ENCODE data around the gene USP47.

The USP47 gene

DNA sequence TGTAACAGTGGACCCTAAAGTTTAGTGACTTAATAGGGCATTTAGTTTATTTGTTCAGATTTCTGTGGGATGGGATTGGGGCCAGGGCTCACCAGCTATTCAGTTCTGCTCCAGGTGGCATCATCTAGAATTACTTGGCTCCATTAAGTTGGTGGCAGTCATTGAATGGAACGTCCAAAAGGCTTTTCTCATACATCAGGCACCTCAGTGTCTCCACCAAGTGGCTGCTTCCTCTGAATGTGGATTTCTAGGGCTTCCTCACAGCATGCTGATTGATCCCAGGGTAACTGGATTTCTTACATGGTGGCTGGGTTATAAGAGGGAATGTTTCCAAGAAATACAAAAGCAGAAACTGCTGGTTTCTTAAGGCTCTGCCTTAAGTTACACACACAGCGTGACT lies 34.7 kb downstream of the USP47 start:
- no peaks in the 10 kb centered on the region; the same call in 1 of the 2 replicates for H3K36me3 ChIP-seq
- DNase-seq = no peak
- H3K27ac ChIP-seq = no peak overlapping the region
- H3K27me3 ChIP-seq (ENCODE audit: insufficient read depth, low read depth, severe bottlenecking) = no peaks in the 10 kb centered on the region
- no peak overlapping the region for H3K4me3 ChIP-seq (ENCODE audit: low read depth, low read length)
- TF ChIP-seq, protein P1, sequence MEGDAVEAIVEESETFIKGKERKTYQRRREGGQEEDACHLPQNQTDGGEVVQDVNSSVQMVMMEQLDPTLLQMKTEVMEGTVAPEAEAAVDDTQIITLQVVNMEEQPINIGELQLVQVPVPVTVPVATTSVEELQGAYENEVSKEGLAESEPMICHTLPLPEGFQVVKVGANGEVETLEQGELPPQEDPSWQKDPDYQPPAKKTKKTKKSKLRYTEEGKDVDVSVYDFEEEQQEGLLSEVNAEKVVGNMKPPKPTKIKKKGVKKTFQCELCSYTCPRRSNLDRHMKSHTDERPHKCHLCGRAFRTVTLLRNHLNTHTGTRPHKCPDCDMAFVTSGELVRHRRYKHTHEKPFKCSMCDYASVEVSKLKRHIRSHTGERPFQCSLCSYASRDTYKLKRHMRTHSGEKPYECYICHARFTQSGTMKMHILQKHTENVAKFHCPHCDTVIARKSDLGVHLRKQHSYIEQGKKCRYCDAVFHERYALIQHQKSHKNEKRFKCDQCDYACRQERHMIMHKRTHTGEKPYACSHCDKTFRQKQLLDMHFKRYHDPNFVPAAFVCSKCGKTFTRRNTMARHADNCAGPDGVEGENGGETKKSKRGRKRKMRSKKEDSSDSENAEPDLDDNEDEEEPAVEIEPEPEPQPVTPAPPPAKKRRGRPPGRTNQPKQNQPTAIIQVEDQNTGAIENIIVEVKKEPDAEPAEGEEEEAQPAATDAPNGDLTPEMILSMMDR (IDR thresholded peaks at IDR 0.05; ENCODE audit: low read depth, low read length) = 0 out of 2 replicates have a peak, but pooled peaks have one; percentile 19
- no peaks in the 10 kb centered on the region for H3K9me3 ChIP-seq (ENCODE audit: severe bottlenecking)

DNA sequence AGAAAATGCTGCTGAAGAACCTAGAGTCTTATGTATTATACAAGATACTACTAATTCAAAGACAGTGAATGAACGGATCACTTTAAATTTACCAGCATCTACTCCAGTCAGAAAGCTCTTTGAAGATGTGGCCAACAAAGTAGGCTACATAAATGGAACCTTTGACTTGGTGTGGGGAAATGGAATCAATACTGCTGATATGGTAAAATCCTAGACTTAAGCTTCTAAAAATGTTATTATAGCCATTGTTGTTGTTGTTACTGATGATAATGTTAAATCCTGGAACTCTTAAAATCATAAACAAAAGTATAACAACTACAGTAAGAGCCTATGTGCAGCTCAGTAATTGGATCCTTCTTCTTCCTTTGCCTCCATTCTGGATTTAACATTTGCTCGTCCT lies 38.4 kb downstream of the USP47 start:
- no peaks in the 10 kb centered on the region for H3K9me3 ChIP-seq (ENCODE audit: severe bottlenecking)
- TF ChIP-seq, protein P1 (IDR thresholded peaks at IDR 0.05; ENCODE audit: low read depth, low read length) = no peak
- no peak overlapping the region for H3K27ac ChIP-seq
- H3K27me3 ChIP-seq (ENCODE audit: insufficient read depth, low read depth, severe bottlenecking) = no peaks in the 10 kb centered on the region
- H3K36me3 ChIP-seq = peaks cover 16% of the 10 kb centered on the region
- H3K4me3 ChIP-seq (ENCODE audit: low read depth, low read length) = no peak overlapping the region
- DNase-seq = no peak

DNA sequence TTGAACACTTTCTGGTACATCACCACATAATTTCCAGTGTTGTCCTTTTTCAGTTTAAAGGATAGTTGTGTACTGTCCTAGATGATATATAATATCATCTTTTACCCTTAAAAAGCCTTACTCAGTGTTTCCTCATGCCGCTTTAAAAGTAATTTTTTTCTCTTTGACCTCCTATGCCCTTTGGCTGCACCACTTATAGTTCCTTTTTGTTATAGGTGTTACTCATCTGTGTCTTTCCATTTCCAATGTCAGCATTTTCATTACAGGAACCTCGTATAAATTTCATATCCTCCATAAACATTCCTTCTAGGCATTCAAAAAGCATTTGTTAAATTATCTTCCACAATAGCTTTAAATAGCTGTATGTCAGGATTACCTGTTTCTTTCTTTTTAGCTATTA lies 40.8 kb downstream of the USP47 start:
- Histone ChIP-seq H3K9me3 (ENCODE audit: severe bottlenecking) (no peaks in the 10 kb centered on the region), H3K4me3 (ENCODE audit: low read depth, low read length) (no peak overlapping the region), H3K27me3 (ENCODE audit: insufficient read depth, low read depth, severe bottlenecking) (no peaks in the 10 kb centered on the region), H3K36me3 (peaks cover 36% of the 10 kb centered on the region), H3K27ac (no peak overlapping the region)
- no peak for DNase-seq
- TF ChIP-seq, protein P1 (IDR thresholded peaks at IDR 0.05; ENCODE audit: low read depth, low read length) = no peak

DNA sequence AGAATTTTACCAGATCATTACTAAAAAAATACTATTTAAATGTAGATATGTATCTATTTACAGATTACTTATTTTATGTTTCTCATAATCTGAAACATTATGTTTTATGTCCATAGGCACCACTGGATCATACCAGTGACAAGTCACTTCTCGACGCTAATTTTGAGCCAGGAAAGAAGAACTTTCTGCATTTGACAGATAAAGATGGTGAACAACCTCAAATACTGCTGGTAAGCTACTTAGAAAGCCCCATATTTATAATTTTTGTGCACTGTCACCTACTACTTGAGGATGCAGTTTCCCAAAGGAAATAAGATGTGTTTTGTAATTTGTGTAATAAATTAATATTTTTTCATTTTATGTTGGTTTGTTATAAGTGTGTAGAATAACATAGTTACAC lies 42.6 kb downstream of the USP47 start:
- no peak for DNase-seq
- H3K9me3 ChIP-seq (ENCODE audit: severe bottlenecking) = no peaks in the 10 kb centered on the region
- TF ChIP-seq, protein P1 (IDR thresholded peaks at IDR 0.05; ENCODE audit: low read depth, low read length) = no peak
- no peaks in the 10 kb centered on the region for H3K27me3 ChIP-seq (ENCODE audit: insufficient read depth, low read depth, severe bottlenecking)
- H3K27ac ChIP-seq = no peak overlapping the region
- peaks cover 36% of the 10 kb centered on the region for H3K36me3 ChIP-seq
- H3K4me3 ChIP-seq (ENCODE audit: low read depth, low read length) = no peak overlapping the region

DNA sequence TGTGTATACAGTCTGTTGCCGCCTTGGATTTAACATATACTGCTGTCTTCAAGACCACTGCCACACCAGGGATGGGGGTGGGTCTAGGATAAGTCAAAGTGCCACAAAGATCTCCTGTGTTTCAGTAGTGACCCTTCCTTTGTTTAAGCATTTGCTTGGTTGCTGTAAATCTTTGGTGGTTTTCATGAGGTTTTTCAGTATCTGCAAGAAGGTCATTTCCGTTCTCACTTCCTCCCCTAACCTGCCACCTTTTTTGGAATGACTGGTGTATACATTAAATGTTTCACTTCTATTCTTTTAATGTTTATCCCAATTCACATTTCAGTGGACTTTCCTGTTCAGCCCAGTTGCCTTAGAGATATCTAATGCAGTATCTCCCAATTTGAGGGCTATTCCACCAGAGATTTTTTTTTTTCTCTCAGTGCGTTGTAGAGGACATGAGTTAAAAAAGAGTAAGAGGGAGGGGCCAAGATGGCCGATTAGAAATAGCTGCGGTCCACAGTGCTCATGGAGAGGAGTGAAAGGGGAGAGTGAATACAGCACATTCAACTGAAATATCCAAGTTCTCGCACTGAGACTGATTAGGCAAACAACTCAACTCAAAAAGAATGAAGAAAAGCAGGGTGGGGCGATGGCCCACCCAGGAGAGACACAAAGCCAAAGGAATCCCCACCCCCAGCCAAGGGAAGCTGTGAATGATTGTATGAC lies 43.2 kb downstream of the USP47 start:
- Histone ChIP-seq H3K27me3 (ENCODE audit: insufficient read depth, low read depth, severe bottlenecking) (no peaks in the 10 kb centered on the region), H3K36me3 (peaks cover 36% of the 10 kb centered on the region), H3K9me3 (ENCODE audit: severe bottlenecking) (no peaks in the 10 kb centered on the region), H3K4me3 (ENCODE audit: low read depth, low read length) (no peak overlapping the region), H3K27ac (no peak overlapping the region)
- DNase-seq = no peak
- TF ChIP-seq, protein P1 (IDR thresholded peaks at IDR 0.05; ENCODE audit: low read depth, low read length) = no peak

DNA sequence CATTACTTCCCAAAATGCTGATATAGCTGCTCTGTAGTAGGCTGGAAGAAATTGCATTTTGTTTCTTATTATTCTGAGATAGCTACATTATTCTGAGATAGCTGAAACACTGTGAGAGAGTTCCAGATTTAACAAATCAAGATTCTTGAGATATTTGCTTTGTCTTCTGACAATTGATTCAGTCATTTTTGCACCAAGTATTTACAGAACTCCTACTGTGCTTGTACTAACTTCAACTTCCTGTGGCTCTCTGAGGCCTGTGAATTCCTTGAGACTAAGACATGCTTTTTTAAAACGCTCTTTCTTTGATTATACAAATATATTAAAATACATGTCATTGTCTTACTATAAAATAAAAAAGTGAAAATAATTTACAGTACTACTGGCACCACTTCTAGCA lies 52.7 kb downstream of the USP47 start:
- no peak for DNase-seq
- H3K4me3 ChIP-seq (ENCODE audit: low read depth, low read length) = no peak overlapping the region
- H3K9me3 ChIP-seq (ENCODE audit: severe bottlenecking) = no peaks in the 10 kb centered on the region
- no peaks in the 10 kb centered on the region for H3K27me3 ChIP-seq (ENCODE audit: insufficient read depth, low read depth, severe bottlenecking)
- H3K27ac ChIP-seq = no peak overlapping the region
- TF ChIP-seq, protein P1 (IDR thresholded peaks at IDR 0.05; ENCODE audit: low read depth, low read length) = no peak
- H3K36me3 ChIP-seq = peaks cover 16% of the 10 kb centered on the region

Data from WERI-Rb-1 (cell line).